WTC11 (cell line): ENCODE data around the gene IL18BP. TPM values are rescaled to one million over a fixed set of nuclear protein-coding genes. Genes with fewer than 3 reads are reported as not detected.

ENCODE experiments used
- ATAC-seq: fragments of 200-7000 bp; cut with Tn5 transposase; 2 replicates; pipeline ENCODE4 v1.10.0; 2021; ENCODE audit warnings: mild to moderate bottlenecking, moderate library complexity
- CTCF ChIA-PET: fragments of 300-600 bp; sonication (Branson Sonifier 250); formaldehyde crosslinking; loops from one replicate; lab custom pipeline; 2021; ENCODE audit warnings: antibody characterized with exemption; lab: Charles Lee
- POLR2A ChIA-PET: fragments of 350-600 bp; sonication (Branson Sonifier 250); formaldehyde crosslinking; loops from one replicate; lab custom pipeline; 2021; ENCODE audit warnings: antibody characterized with exemption; lab: Charles Lee
- DNase-seq: peaks from one replicate; pipeline ENCODE4 v3.0.0; 2021; ENCODE audit warnings: low spot score
- H3K27ac Mint-ChIP-seq: 2 replicates; pipeline ENCODE4 v1.8.0; 2021; ENCODE audit warnings: mixed read lengths
- H3K27me3 Mint-ChIP-seq: 2 replicates; pipeline ENCODE4 v1.8.0; 2021; ENCODE audit warnings: low read depth, mild to moderate bottlenecking, moderate library complexity, mixed read lengths
- H3K36me3 Mint-ChIP-seq: 2 replicates; pipeline ENCODE4 v1.8.0; 2021; ENCODE audit warnings: mixed read lengths
- H3K4me1 Mint-ChIP-seq: 2 replicates; pipeline ENCODE4 v1.8.0; 2022; ENCODE audit warnings: mixed read lengths
- H3K4me3 Mint-ChIP-seq: 2 replicates; pipeline ENCODE4 v1.8.0; 2021; ENCODE audit warnings: mild to moderate bottlenecking, moderate library complexity, mixed read lengths
- H3K9me3 Mint-ChIP-seq: 2 replicates; pipeline ENCODE4 v1.8.0; 2021; ENCODE audit warnings: mixed read lengths
- ESRRA ChIP-seq: sonication (generic); formaldehyde crosslinking; IDR thresholded peaks from 2 replicates; pipeline ENCODE4 v1.8.1; 2022; ENCODE audit warnings: mild to moderate bottlenecking, missing genetic modification reagents, borderline replicate concordance
- IRF2 ChIP-seq: sonication (generic); formaldehyde crosslinking; IDR thresholded peaks from 2 replicates; pipeline ENCODE4 v1.8.0; 2022; ENCODE audit warnings: low read depth, missing genetic modification reagents, borderline replicate concordance
- JUN ChIP-seq: sonication (generic); formaldehyde crosslinking; IDR thresholded peaks from 2 replicates; pipeline ENCODE4 v1.8.0; 2023; ENCODE audit warnings: mild to moderate bottlenecking, missing genetic modification reagents
- NFE2L1 ChIP-seq: sonication (generic); formaldehyde crosslinking; IDR thresholded peaks from 2 replicates; pipeline ENCODE4 v1.8.1; 2023; ENCODE audit warnings: missing genetic modification reagents
- NR1H2 ChIP-seq: sonication (generic); formaldehyde crosslinking; IDR thresholded peaks from 2 replicates; pipeline ENCODE4 v1.9.0; 2021; ENCODE audit warnings: mild to moderate bottlenecking, moderate library complexity, missing genetic modification reagents
- NR2C2 ChIP-seq: sonication (generic); formaldehyde crosslinking; IDR thresholded peaks from 2 replicates; pipeline ENCODE4 v1.8.0; 2022; ENCODE audit warnings: mild to moderate bottlenecking, missing genetic modification reagents
- SP1 ChIP-seq: sonication (generic); formaldehyde crosslinking; conservative IDR thresholded peaks from 2 replicates; pipeline ENCODE4 v1.8.1; 2022; ENCODE audit warnings: missing genetic modification reagents
- TEAD1 ChIP-seq: sonication (generic); formaldehyde crosslinking; IDR thresholded peaks from 2 replicates; pipeline ENCODE4 v1.8.0; 2022; ENCODE audit warnings: mild to moderate bottlenecking, missing genetic modification reagents
- TEAD4 ChIP-seq: sonication (generic); formaldehyde crosslinking; IDR thresholded peaks from 2 replicates; pipeline ENCODE4 v1.8.0; 2022; ENCODE audit warnings: mild to moderate bottlenecking, missing genetic modification reagents
- ZNF219 ChIP-seq: sonication (generic); formaldehyde crosslinking; IDR thresholded peaks from 2 replicates; pipeline ENCODE4 v1.8.0; 2023; ENCODE audit warnings: missing genetic modification reagents, mild to moderate bottlenecking, borderline replicate concordance
- ZNF317 ChIP-seq: sonication (generic); formaldehyde crosslinking; IDR thresholded peaks from 2 replicates; pipeline ENCODE4 v1.8.1; 2023; ENCODE audit warnings: low read depth, mild to moderate bottlenecking, moderate library complexity, missing genetic modification reagents, borderline replicate concordance
- total RNA-seq: library from RNA; stranded (reverse); gene quantifications from 3 replicates; pipeline ENCODE4 v1.2.3, GENCODE V29; 2021
- TF ChIP-seq, protein P1 (sequence below): sonication (generic); formaldehyde crosslinking; IDR thresholded peaks from 2 replicates; pipeline ENCODE4 v1.8.0; 2022; ENCODE audit warnings: mild to moderate bottlenecking, missing genetic modification reagents
- TF ChIP-seq, protein P2 (sequence below): fragments of 250-450 bp; sonication (Bioruptor Pico); IDR thresholded peaks from 2 replicates; pipeline ENCODE4 v2.1.2; 2022; ENCODE audit warnings: mild to moderate bottlenecking, moderate library complexity
- TF ChIP-seq, protein P3 (sequence below): fragments of 250-450 bp; sonication (Bioruptor Pico); IDR thresholded peaks from 2 replicates; pipeline ENCODE4 v1.9.0; 2021; ENCODE audit warnings: mild to moderate bottlenecking, borderline replicate concordance
- TF ChIP-seq, protein P4 (sequence below): sonication (generic); formaldehyde crosslinking; IDR thresholded peaks from 2 replicates; pipeline ENCODE4 v1.8.1; 2023; ENCODE audit warnings: mild to moderate bottlenecking, moderate library complexity, missing genetic modification reagents
- TF ChIP-seq, protein P5 (sequence below): sonication (generic); formaldehyde crosslinking; IDR thresholded peaks from 2 replicates; pipeline ENCODE4 v1.8.0; 2023; ENCODE audit warnings: missing genetic modification reagents
- TF ChIP-seq, protein P6 (sequence below): fragments of 250-450 bp; sonication (Bioruptor Pico); IDR thresholded peaks from 2 replicates; pipeline ENCODE4 v1.9.0; 2021; ENCODE audit warnings: mild to moderate bottlenecking

Gene IL18BP
- total RNA-seq, 1 experiment from 2014 or later: 17.3 TPM

DNA sequence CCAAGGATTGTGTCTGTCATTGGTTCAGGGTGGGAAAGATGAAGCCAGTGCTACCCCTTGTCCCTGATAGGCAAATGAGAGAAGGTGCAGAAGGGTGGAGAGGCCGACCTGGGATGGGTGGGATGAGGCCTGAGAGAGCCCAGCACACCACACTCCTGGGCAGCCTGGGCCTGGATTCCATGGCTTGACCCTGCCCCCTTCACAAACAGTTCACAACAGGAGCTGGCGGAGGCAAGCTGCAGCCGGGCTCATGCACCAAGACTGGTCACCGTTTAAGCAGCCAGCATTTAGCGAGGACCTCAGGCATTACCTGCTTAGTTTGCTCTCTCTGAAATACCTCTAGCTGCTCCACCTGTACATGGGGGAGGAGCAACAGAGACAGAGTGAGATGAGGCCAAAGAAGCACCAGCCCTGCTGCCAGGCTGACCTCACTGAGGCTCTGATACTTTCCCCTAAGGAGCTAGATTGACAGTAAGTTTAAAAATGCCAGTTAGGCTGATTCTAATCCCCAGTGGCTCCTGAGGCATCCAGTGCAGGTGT, 13.5 kb downstream of the IL18BP start (continued):
- TF ChIP-seq TEAD4 (CRISPR knock-in tag) (no peak), IRF2 (CRISPR knock-in tag) (no peak), ZNF219 (no peak), ZNF317 (no peak), NR1H2 (CRISPR knock-in tag) (no peak)
- TF ChIP-seq, protein P1, sequence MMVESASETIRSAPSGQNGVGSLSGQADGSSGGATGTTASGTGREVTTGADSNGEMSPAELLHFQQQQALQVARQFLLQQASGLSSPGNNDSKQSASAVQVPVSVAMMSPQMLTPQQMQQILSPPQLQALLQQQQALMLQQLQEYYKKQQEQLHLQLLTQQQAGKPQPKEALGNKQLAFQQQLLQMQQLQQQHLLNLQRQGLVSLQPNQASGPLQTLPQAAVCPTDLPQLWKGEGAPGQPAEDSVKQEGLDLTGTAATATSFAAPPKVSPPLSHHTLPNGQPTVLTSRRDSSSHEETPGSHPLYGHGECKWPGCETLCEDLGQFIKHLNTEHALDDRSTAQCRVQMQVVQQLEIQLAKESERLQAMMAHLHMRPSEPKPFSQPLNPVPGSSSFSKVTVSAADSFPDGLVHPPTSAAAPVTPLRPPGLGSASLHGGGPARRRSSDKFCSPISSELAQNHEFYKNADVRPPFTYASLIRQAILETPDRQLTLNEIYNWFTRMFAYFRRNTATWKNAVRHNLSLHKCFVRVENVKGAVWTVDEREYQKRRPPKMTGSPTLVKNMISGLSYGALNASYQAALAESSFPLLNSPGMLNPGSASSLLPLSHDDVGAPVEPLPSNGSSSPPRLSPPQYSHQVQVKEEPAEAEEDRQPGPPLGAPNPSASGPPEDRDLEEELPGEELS (CRISPR knock-in tag): no peak

DNA sequence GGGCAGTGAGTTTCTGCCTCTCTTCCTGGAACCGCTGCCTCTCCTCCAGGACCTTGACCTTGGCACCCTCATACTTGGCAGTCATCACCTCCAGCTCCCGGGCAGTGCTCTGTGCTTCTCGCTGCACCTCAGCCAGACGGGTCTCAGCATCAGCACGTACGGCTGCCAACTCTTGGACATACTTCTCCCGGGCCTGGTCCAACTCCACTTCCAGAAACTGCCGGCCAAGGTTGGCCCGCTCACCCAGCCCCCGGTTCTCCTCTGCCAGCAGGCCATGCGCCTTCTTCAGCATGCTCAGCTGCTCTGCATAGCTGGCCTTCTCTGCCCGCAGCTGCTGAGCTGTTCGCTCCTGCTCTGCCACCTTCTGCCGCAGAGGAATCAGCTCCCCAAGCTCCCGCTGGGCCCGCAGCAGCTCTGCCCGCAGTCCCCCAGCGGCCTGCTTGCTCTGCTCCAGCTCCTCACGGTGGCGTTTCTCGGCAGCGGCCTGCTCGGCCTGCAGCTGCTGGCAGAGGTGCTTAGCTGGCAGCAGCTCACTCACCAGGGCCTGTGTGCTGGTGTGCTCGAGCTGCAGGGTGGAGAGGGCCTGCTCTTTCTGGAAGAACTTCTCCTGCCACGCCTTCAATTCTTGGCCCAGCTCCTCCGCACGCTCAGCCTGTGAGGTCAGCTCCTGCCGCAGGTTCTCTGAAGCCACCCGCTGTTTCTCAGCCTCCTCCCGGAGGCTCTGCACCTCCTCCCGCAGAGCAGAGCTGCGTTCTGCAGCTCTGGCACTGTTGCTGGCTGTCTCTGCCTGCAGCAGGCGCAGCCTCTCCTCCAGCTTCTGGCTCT, 14.4 kb downstream of the IL18BP start:
- no peak overlapping the region for H3K4me3 Mint-ChIP-seq
- peaks cover 61% of the 10 kb centered on the region for H3K36me3 Mint-ChIP-seq
- no peaks in the 10 kb centered on the region for H3K27me3 Mint-ChIP-seq
- no peak for TF ChIP-seq TEAD1 (CRISPR knock-in tag)
- TF ChIP-seq, protein P2, sequence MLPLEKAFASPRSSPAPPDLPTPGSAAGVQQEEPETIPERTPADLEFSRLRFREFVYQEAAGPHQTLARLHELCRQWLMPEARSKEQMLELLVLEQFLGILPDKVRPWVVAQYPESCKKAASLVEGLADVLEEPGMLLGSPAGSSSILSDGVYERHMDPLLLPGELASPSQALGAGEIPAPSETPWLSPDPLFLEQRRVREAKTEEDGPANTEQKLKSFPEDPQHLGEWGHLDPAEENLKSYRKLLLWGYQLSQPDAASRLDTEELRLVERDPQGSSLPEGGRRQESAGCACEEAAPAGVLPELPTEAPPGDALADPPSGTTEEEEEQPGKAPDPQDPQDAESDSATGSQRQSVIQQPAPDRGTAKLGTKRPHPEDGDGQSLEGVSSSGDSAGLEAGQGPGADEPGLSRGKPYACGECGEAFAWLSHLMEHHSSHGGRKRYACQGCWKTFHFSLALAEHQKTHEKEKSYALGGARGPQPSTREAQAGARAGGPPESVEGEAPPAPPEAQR (CRISPR knock-in tag): no peak
- TF ChIP-seq, protein P3, sequence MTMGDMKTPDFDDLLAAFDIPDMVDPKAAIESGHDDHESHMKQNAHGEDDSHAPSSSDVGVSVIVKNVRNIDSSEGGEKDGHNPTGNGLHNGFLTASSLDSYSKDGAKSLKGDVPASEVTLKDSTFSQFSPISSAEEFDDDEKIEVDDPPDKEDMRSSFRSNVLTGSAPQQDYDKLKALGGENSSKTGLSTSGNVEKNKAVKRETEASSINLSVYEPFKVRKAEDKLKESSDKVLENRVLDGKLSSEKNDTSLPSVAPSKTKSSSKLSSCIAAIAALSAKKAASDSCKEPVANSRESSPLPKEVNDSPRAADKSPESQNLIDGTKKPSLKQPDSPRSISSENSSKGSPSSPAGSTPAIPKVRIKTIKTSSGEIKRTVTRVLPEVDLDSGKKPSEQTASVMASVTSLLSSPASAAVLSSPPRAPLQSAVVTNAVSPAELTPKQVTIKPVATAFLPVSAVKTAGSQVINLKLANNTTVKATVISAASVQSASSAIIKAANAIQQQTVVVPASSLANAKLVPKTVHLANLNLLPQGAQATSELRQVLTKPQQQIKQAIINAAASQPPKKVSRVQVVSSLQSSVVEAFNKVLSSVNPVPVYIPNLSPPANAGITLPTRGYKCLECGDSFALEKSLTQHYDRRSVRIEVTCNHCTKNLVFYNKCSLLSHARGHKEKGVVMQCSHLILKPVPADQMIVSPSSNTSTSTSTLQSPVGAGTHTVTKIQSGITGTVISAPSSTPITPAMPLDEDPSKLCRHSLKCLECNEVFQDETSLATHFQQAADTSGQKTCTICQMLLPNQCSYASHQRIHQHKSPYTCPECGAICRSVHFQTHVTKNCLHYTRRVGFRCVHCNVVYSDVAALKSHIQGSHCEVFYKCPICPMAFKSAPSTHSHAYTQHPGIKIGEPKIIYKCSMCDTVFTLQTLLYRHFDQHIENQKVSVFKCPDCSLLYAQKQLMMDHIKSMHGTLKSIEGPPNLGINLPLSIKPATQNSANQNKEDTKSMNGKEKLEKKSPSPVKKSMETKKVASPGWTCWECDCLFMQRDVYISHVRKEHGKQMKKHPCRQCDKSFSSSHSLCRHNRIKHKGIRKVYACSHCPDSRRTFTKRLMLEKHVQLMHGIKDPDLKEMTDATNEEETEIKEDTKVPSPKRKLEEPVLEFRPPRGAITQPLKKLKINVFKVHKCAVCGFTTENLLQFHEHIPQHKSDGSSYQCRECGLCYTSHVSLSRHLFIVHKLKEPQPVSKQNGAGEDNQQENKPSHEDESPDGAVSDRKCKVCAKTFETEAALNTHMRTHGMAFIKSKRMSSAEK: no peak
- no peak for TF ChIP-seq JUN (CRISPR knock-in tag)
- TF ChIP-seq ESRRA (CRISPR knock-in tag): no peak
- no peak for TF ChIP-seq NR2C2 (CRISPR knock-in tag)
- TF ChIP-seq, protein P4, sequence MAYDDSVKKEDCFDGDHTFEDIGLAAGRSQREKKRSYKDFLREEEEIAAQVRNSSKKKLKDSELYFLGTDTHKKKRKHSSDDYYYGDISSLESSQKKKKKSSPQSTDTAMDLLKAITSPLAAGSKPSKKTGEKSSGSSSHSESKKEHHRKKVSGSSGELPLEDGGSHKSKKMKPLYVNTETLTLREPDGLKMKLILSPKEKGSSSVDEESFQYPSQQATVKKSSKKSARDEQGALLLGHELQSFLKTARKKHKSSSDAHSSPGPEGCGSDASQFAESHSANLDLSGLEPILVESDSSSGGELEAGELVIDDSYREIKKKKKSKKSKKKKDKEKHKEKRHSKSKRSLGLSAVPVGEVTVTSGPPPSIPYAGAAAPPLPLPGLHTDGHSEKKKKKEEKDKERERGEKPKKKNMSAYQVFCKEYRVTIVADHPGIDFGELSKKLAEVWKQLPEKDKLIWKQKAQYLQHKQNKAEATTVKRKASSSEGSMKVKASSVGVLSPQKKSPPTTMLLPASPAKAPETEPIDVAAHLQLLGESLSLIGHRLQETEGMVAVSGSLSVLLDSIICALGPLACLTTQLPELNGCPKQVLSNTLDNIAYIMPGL (CRISPR knock-in tag): no peak
- TF ChIP-seq, protein P5, sequence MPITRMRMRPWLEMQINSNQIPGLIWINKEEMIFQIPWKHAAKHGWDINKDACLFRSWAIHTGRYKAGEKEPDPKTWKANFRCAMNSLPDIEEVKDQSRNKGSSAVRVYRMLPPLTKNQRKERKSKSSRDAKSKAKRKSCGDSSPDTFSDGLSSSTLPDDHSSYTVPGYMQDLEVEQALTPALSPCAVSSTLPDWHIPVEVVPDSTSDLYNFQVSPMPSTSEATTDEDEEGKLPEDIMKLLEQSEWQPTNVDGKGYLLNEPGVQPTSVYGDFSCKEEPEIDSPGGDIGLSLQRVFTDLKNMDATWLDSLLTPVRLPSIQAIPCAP (CRISPR knock-in tag): no peak
- TF ChIP-seq SP1: no peak
- TF ChIP-seq NFE2L1 (CRISPR knock-in tag): no peak
- TF ChIP-seq, protein P6, sequence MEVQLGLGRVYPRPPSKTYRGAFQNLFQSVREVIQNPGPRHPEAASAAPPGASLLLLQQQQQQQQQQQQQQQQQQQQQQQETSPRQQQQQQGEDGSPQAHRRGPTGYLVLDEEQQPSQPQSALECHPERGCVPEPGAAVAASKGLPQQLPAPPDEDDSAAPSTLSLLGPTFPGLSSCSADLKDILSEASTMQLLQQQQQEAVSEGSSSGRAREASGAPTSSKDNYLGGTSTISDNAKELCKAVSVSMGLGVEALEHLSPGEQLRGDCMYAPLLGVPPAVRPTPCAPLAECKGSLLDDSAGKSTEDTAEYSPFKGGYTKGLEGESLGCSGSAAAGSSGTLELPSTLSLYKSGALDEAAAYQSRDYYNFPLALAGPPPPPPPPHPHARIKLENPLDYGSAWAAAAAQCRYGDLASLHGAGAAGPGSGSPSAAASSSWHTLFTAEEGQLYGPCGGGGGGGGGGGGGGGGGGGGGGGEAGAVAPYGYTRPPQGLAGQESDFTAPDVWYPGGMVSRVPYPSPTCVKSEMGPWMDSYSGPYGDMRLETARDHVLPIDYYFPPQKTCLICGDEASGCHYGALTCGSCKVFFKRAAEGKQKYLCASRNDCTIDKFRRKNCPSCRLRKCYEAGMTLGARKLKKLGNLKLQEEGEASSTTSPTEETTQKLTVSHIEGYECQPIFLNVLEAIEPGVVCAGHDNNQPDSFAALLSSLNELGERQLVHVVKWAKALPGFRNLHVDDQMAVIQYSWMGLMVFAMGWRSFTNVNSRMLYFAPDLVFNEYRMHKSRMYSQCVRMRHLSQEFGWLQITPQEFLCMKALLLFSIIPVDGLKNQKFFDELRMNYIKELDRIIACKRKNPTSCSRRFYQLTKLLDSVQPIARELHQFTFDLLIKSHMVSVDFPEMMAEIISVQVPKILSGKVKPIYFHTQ (CRISPR knock-in tag): no peak
- no peaks in the 10 kb centered on the region for H3K9me3 Mint-ChIP-seq
- ChIA-PET CTCF (interaction anchor here (0.6 to 3.6 kb wide), 6 partner anchors 12 to 560 kb away, joined by 3 to 47 read pairs (median 6); no protein-coding TSS in a partner anchor), POLR2A (no interaction called here)
- H3K27ac Mint-ChIP-seq: no peak overlapping the region
- DNase-seq (no peak), ATAC-seq (no peak)
- no peaks in the 10 kb centered on the region for H3K4me1 Mint-ChIP-seq
